Measurements from ENCODE around the gene DMRT1. TPM values are rescaled to one million over a fixed set of nuclear protein-coding genes. Genes with fewer than 3 reads are reported as not detected.
"Not testable (repeated sequence)": the region's sequence is repeated elsewhere in the genome, so short reads cannot be mapped to it uniquely, and the experiment has no call there.

Gene DMRT1
- total RNA-seq, 1 experiment from 2014 or later = not detected

GRCh38 chr9:912776-913175 lies 71.3 kb downstream of the DMRT1 start:
- ChIA-PET CTCF (no interaction called here), POLR2A (no interaction called here)

GRCh38 chr9:913526-913925 lies 72.0 kb downstream of the DMRT1 start:
- H3K4me3 ChIP-seq (ENCODE audit: low read depth in 2 of 2, low read length in 2 of 2); DNase-seq (ENCODE audit: low read depth, low spot score); in situ Hi-C loops (cut with HindIII; ENCODE audit: low pct_unique_long_range_greater_than_20kb, low sequenced_read_pairs); H3K36me3 ChIP-seq (ENCODE audit: control insufficient read depth, insufficient read depth, low read length); CTCF ChIA-PET; H3K27me3 ChIP-seq (ENCODE audit: control insufficient read depth, insufficient read depth, low read length); ATAC-seq; BruUV-seq (replicated peaks); H3K27ac ChIP-seq (ENCODE audit: low read length); H3K4me1 ChIP-seq (ENCODE audit: control insufficient read depth, insufficient read depth, low read length); POLR2A ChIA-PET; H3K9me3 ChIP-seq (ENCODE audit: control insufficient read depth, insufficient read depth, low read depth, low read length); intact Hi-C loops (cut with micrococcal nuclease; ENCODE audit: unreplicated experiment): not testable (repeated sequence)

More at GRCh38 chr9:912776-913175, 71.3 kb downstream of the DMRT1 start:
- no peak overlapping the region for H3K27ac ChIP-seq (ENCODE audit: low read length)
- H3K36me3 ChIP-seq (ENCODE audit: control insufficient read depth, insufficient read depth, low read length) = no peaks in the 10 kb centered on the region
- in situ Hi-C loops (cut with HindIII; ENCODE audit: low pct_unique_long_range_greater_than_20kb, low sequenced_read_pairs) (no loop called here), intact Hi-C loops (cut with micrococcal nuclease; ENCODE audit: unreplicated experiment) (no loop called here)
- DNase-seq (ENCODE audit: low read depth, low spot score) = no peak
- no peak for TF ChIP-seq REST (IDR thresholded peaks at IDR 0.05; ENCODE audit: insufficient read depth in 1 of 2, low read depth in 2 of 2, low read length in 1 of 2)
- TF ChIP-seq POLR2AphosphoS5 (IDR thresholded peaks at IDR 0.05; ENCODE audit: low read depth, low read length) = no peak
- no peak for TF ChIP-seq TCF7L2 (IDR thresholded peaks at IDR 0.05; ENCODE audit: low read depth, low read length)
- no peak for TF ChIP-seq CTCF (IDR thresholded peaks at IDR 0.05)
- TF ChIP-seq SIN3A (IDR thresholded peaks at IDR 0.05; ENCODE audit: borderline replicate concordance, insufficient read depth, low read depth, low read length) = no peak
- no peaks in the 10 kb centered on the region for H3K9me3 ChIP-seq (ENCODE audit: control insufficient read depth, insufficient read depth, low read depth, low read length)
- H3K27me3 ChIP-seq (ENCODE audit: control insufficient read depth, insufficient read depth, low read length) = no peaks in the 10 kb centered on the region
- no peak for ATAC-seq
- H3K4me3 ChIP-seq (ENCODE audit: low read depth in 2 of 2, low read length in 2 of 2) = no peak overlapping the region
- BruUV-seq (replicated peaks) = no TSS peak
- H3K4me1 ChIP-seq (ENCODE audit: control insufficient read depth, insufficient read depth, low read length) = no peaks in the 10 kb centered on the region

GRCh38 chr9:917730-918129 lies 76.2 kb downstream of the DMRT1 start:
- no peaks in the 10 kb centered on the region for H3K36me3 ChIP-seq (ENCODE audit: control insufficient read depth, insufficient read depth, low read length)
- intact Hi-C loops (cut with micrococcal nuclease; ENCODE audit: unreplicated experiment) (no loop called here), in situ Hi-C loops (cut with HindIII; ENCODE audit: low pct_unique_long_range_greater_than_20kb, low sequenced_read_pairs) (no loop called here)
- POLR2A ChIA-PET = no interaction called here
- H3K9me3 ChIP-seq (ENCODE audit: control insufficient read depth, insufficient read depth, low read depth, low read length) = no peaks in the 10 kb centered on the region
- DNase-seq (ENCODE audit: low read depth, low spot score) (no peak), ATAC-seq (no peak)
- no peak overlapping the region for H3K4me3 ChIP-seq (ENCODE audit: low read depth in 2 of 2, low read length in 2 of 2)
- BruUV-seq (replicated peaks) = no TSS peak
- H3K4me1 ChIP-seq (ENCODE audit: control insufficient read depth, insufficient read depth, low read length) = no peaks in the 10 kb centered on the region
- H3K27ac ChIP-seq (ENCODE audit: low read length) = no peak overlapping the region
- no peaks in the 10 kb centered on the region for H3K27me3 ChIP-seq (ENCODE audit: control insufficient read depth, insufficient read depth, low read length)
- CTCF ChIA-PET = no interaction called here
- TF ChIP-seq SIN3A (IDR thresholded peaks at IDR 0.05; ENCODE audit: borderline replicate concordance, insufficient read depth, low read depth, low read length) (no peak), REST (IDR thresholded peaks at IDR 0.05; ENCODE audit: insufficient read depth in 1 of 2, low read depth in 2 of 2, low read length in 1 of 2) (no peak), POLR2AphosphoS5 (IDR thresholded peaks at IDR 0.05; ENCODE audit: low read depth, low read length) (no peak), TCF7L2 (IDR thresholded peaks at IDR 0.05; ENCODE audit: low read depth, low read length) (no peak), CTCF (IDR thresholded peaks at IDR 0.05) (no peak)

Measured in Panc1 (cell line).